Dermis microvascular lymphatic vessel endothelial cell (primary cell): Measurements from ENCODE around the gene WNT6. TPM values are rescaled to one million over a fixed set of nuclear protein-coding genes. Genes with fewer than 3 reads are reported as not detected.
A peak's percentile ranks its signal among the peaks of the same experiment; 100 is the strongest.
"Not testable (repeated sequence)": the region's sequence is repeated elsewhere in the genome, so short reads cannot be mapped to it uniquely, and the experiment has no call there.

ENCODE experiments used
- DNase-seq, 2 donors: peaks; one replicate each; pipeline versions ENCODE4 v3.0.0 to v3.0.0-alpha.2; 2010; ENCODE audit warnings: low read depth in 2 of 2
- total RNA-seq: library from RNA; depleted of rRNA; stranded (reverse); fragments of >200 nt; gene quantifications from 2 replicates; pipeline ENCODE4 v1.2.1, GENCODE V29; 2014

The WNT6 gene
- total RNA-seq, 1 donor from 2014 or later: not detected

GRCh38 chr2:218830526-218831306 lies 28.9 kb upstream of the WNT6 start:
- no peak for DNase-seq

GRCh38 chr2:218831378-218831990 lies 28.1 kb upstream of the WNT6 start, which contains the start of gene PRKAG3:
PRKAG3 (minus strand) TSS chr2:218831803.
- DNase-seq: no peak

- DNase-seq: no peak
Observed at GRCh38 chr2:218832081-218832480, 27.5 kb upstream of the WNT6 start.

- DNase-seq: peak in 1 of 2 donors; percentile 50
Observed at GRCh38 chr2:218832520-218832919, 27.1 kb upstream of the WNT6 start.

DNA sequence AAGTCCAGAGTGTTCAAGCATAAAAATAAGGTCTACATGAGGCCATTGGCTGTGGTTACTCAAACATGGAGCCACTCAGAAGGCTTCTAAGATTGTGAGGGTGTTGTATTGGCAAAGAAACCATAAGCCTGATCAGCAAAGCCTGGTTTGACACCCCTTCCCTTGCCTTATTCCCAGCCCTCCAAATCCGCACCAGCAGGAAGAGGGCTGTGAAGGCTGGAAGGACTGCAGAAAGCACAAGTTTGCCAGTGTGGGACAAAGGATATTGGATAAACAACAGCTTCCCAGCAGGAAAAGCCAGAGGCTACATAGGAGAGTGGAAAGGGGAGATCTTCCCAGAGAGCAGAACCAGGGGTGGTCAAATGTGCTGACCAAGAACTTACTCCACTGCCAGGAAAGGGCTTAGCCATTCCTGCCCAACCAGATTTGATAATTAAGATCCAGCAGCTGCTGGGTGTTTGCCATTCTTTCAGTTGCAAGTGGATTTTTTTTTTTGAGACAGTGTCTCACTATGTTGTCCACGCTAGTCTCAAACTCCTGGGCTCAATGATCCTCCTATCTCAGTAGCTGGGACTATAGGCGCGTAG lies 26.5 kb upstream of the WNT6 start:
- DNase-seq: no peak

GRCh38 chr2:218834685-218835084 lies 24.9 kb upstream of the WNT6 start:
- DNase-seq: no peak

DNA sequence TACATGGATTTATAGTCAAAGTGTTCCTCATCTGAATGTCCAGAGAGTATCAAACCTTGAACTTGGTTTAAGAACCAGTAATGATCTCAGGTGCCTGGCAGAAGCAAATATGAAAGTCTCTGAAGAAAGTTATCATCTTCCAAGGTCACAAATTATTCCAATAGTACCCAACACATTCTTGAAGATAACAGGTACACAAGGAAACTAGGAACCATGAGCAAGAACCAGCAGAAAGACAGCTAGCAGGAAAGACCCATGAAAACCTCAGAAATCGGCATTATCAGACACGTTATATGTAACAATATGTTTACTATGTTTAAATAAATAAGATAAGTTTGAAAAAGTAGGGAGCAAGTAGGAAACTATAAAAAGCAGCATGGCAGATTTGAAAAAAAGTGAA lies 22.1 kb upstream of the WNT6 start:
- no peak for DNase-seq

- DNase-seq: no peak
Observed at GRCh38 chr2:218839430-218839829, 20.2 kb upstream of the WNT6 start.

DNA sequence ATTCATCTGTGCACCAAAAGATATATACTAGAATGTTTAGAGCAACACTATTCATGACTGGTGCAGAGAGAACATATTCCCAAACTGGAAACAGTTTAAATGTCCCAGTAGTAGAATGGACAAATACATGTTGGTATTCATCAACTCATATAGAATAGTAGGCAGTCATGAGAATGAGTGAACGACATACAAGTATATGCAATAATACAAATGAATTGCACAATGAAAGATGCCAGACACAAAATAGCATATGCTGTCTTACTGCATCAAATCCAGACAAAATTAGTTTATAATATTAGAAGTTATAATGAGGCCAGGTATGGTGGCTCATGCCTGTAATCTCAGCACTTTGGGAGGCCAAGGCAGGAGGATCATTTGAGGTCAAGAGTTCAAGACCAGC lies 19.7 kb upstream of the WNT6 start:
- no peak for DNase-seq

DNA sequence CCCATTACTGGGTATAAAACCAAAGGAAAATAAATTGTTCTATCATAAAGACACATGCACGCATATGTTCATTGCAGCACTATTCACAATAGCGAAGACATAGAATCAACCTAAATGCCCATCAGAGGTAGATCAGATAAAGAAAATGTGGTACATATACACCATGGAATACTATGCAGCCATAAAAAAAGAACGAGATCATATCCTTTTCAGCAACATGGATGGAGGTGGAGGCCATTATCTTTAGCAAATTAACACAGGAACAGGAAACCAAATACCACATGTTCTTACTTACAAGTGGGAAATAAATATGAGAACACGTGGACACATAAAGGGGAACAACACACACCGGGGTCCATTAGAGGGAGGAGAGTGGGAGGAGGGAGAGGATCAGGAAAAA lies 15.3 kb upstream of the WNT6 start:
- not testable (repeated sequence) for DNase-seq

DNA sequence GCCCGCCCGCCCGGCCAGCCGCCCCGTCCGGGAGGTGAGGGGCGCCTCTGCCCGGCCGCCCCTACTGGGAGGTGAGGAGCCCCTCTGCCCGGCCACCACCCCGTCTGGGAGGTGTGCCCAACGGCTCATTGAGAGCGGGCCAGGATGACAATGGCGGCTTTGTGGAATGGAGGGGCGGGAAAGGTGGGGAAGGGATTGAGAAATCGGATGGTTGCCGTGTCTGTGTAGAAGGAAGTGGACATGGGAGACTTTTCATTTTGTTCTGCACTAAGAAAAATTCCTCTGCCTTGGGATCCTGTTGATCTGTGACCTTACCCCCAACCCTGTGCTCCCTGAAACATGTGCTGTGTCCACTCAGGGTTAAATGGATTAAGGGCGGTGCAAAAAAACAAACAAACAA lies 12.6 kb upstream of the WNT6 start:
- not testable (repeated sequence) for DNase-seq

- no peak for DNase-seq
Observed at GRCh38 chr2:218849721-218850120, 9.9 kb upstream of the WNT6 start.

DNA sequence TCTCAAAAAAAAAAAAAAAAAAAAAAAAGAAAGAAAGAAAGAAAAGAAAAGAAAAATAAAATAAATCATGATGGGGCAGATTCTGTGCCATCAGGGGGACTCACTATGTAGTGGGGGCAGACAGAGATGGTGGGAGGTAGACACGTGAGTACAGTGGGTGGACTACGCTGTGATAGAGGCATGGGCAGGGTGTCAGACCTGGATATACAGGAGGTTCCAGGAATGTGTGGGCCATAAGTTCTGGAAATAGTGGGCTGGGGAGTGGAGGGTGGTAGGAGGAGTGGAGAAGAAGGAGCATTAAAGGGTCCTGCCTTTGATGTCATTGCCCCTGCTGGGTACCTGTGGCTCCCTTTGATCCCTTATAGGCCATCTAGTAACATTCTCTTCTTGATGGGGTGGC lies 8.8 kb upstream of the WNT6 start:
- DNase-seq: no peak

DNA sequence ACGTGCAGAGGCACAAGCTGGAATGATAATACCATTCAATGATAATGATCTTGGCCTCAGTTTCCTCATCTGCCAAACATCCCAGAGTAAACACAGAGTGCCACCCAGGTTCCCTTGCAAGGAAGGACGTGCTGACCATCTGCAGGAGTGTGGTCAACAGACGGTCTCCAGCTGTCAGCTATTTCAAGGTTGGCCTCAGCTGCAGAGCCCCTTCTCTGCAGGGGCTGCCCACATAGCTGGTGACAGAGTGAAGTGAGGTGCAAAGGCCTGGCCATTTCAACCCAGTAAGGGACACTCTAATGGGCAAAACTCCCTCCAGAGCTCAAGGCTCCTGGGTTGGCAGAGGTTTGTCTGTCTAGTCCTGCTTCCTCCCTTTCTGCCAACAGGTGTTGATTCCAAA lies 8.3 kb upstream of the WNT6 start:
- no peak for DNase-seq

DNA sequence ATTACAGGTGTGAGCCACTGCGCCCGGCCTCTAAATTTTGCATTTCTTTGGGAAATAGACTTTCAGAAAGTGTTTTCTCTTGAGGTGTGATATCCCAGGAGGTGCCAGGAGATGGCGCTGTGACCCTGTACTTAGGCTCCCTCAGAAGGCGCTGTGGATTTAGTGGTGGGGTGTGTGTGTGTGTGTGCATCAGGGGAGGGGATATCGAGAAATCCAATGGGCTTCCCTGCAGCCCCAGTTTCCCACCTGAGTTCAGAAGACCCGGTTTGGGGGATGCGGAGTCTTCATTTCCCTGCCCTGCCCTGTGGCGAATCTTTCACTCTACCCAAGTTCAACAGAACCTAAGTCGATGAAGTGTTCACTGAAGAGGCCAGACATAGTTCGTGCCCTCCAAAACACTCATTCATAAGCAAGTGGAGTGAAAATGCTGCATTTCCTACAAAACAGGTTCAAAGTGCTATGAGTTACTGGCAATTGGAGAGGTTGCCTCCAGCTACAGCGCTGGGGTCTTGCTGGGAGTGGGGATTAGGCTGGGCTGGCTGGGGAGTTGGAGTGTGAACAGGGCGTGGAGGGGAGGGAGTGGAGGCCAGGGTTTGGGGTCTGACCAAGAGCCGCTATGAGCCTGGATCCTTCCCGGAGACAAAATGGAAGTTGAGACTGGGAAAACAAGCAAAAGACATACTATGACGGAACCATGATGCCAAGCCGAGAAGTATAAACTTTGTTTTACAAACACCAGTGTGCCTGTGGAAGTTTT lies 6.5 kb upstream of the WNT6 start:
- peak; percentile 14 to 66 for DNase-seq

DNA sequence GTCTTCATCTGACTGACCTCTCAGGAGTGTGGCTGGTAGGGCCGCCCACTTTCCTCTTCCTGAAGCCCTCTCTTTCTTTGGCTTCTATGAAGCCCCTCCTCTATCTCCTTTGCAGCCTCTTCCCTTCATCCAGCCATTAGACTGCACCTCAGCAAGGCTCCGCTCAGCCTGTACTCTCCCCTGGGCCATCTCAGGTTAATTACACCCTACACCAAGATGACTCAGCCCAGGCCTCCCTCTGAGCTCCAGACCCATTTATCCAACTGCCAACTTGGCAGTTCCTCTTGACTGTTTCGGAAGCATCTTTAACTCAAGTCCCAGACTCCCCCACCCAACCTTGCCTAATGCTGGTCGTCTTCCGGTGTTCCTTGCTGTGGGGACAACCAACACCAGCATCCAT lies 5.8 kb upstream of the WNT6 start:
- DNase-seq: no peak

DNA sequence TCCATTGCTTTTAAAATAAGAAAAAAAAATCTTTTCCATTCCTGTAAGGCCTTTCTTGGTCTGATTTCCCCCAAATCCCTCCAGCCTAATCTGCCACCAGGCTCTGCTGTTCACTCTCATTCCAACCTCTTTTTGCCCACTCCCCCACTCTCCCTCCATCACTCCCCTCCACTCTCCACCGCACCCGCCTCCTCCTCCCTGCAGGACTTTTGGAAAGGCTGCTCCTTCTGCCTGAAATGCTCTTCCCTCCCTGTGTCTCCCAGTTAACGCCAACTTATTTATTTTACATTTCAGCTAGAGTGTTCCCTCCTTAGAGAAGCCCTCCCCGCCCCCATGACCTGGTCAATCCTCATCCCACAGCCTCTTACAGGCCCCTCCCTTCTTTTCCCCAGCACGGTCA lies 4.7 kb upstream of the WNT6 start:
- DNase-seq: no peak

GRCh38 chr2:218855305-218856166 lies 4.1 kb upstream of the WNT6 start:
- no peak for DNase-seq

DNA sequence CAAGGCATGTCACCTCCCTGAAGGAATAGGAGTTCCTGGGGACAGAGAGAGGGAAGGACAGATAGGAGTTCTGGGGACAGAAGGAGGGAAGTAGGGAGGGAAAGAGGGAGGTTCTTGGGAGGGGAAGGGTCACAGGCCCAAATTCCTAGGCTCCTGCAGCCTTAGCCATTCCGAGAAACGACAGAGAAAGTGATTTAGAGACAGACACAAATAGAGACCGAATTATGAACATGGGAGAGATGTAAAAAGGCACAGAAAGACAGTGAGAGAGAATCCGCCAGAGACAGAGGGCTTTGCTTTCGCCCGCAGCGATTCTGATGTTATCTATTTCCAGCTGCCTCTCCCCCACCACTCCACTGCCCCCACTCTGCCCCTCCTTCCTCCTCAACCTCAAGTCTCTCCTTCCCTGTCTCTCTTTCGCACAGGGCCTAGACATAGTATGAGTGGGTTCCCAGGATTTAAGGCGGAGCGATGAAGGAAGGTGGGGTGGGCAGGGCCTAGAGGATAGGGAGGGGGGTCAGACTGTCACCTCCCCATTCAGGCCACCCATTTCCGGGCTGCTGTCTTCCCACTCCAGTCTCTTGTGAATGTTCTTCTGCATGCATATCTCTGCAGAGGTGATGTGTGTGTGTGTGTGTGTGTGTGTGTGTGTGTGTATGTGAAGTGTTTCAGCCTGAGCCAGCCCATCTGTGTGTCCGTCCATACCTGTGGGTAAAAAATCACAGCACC lies 3.3 kb upstream of the WNT6 start:
- DNase-seq: no peak

- no peak for DNase-seq
Observed at GRCh38 chr2:218856896-218857243, 2.7 kb upstream of the WNT6 start.
